HUES6 (cell line): ENCODE results near the gene MINK1.
"Not testable (repeated sequence)": the region's sequence is repeated elsewhere in the genome, so short reads cannot be mapped to it uniquely, and the experiment has no call there.

Experiments used
- H3K27ac ChIP-seq: 2 replicates; pipeline ENCODE4 v1.7.0; 2013; ENCODE audit warnings: low read depth, mild to moderate bottlenecking, low read length, inconsistent platforms
- H3K27me3 ChIP-seq: 2 replicates; pipeline ENCODE4 v1.6.1; 2013; ENCODE audit warnings: low read length; ENCODE audit not compliant: control insufficient read depth, insufficient read depth
- H3K36me3 ChIP-seq: 2 replicates; pipeline ENCODE4 v1.6.1; 2013; ENCODE audit warnings: low read length; ENCODE audit not compliant: control insufficient read depth, insufficient read depth
- H3K4me1 ChIP-seq: 2 replicates; pipeline ENCODE4 v1.6.1; 2013; ENCODE audit warnings: low read length; ENCODE audit not compliant: control insufficient read depth, insufficient read depth
- H3K4me3 ChIP-seq: 2 replicates; pipeline ENCODE4 v1.5.1; 2013; ENCODE audit warnings: low read depth, low read length
- H3K9ac ChIP-seq: one replicate; pipeline ENCODE4 v1.6.1; 2013; ENCODE audit warnings: mild to moderate bottlenecking, low read length
- H3K9me3 ChIP-seq: 2 replicates; pipeline ENCODE4 v1.6.1; 2013; ENCODE audit warnings: low read depth, low read length; ENCODE audit not compliant: control insufficient read depth, insufficient read depth

Gene MINK1

GRCh38 chr17:4901648-4902344 lies 68.7 kb downstream of the MINK1 start:
- no peak overlapping the region for H3K27ac ChIP-seq

GRCh38 chr17:4902540-4902939 lies 69.4 kb downstream of the MINK1 start:
- Histone ChIP-seq H3K27ac (no peak overlapping the region), H3K4me3 (no peak overlapping the region), H3K27me3 (peaks cover 3% of the 10 kb centered on the region; the same call in 1 of the 2 replicates), H3K9me3 (no peaks in the 10 kb centered on the region), H3K9ac (no peak overlapping the region), H3K36me3 (no peaks in the 10 kb centered on the region), H3K4me1 (peaks cover 21% of the 10 kb centered on the region)

More at GRCh38 chr17:4901648-4902344, 68.7 kb downstream of the MINK1 start:
- no peak overlapping the region for H3K4me3 ChIP-seq
- H3K27me3 ChIP-seq = peaks cover 3% of the 10 kb centered on the region; the same call in 1 of the 2 replicates
- H3K9me3 ChIP-seq = no peaks in the 10 kb centered on the region
- no peak overlapping the region for H3K9ac ChIP-seq
- no peaks in the 10 kb centered on the region; the same call in 1 of the 2 replicates for H3K36me3 ChIP-seq
- peaks cover 21% of the 10 kb centered on the region for H3K4me1 ChIP-seq

GRCh38 chr17:4903051-4903818 lies 70.1 kb downstream of the MINK1 start, which contains the start of gene CHRNE:
Gene CHRNE (minus strand): TSS chr17:4903098. CDS start chr17:4903063, 35 bp downstream.
- Histone ChIP-seq H3K27me3 (peaks cover 3% of the 10 kb centered on the region; the same call in 1 of the 2 replicates), H3K36me3 (no peaks in the 10 kb centered on the region), H3K4me3 (no peak within 1 kb of the TSS), H3K27ac (no peak within 1 kb of the TSS), H3K4me1 (peaks cover 24% of the 10 kb centered on the region), H3K9ac (no peak within 1 kb of the TSS), H3K9me3 (no peaks in the 10 kb centered on the region)

- H3K27ac ChIP-seq, H3K9me3 ChIP-seq, H3K27me3 ChIP-seq, H3K4me3 ChIP-seq, H3K9ac ChIP-seq, H3K36me3 ChIP-seq: not testable (repeated sequence)
- peaks cover 31% of the 10 kb centered on the region for H3K4me1 ChIP-seq
These were observed 73.5 kb downstream of the MINK1 start for GRCh38 chr17:4906642-4907041.

- peaks cover 20% of the 10 kb centered on the region for H3K4me1 ChIP-seq
- peak overlapping the region; percentile 27 for H3K9ac ChIP-seq
- no peaks in the 10 kb centered on the region for H3K27me3 ChIP-seq
- peak overlapping the region; percentile 6; the same call in 1 of the 2 replicates for H3K4me3 ChIP-seq
- no peaks in the 10 kb centered on the region for H3K9me3 ChIP-seq
- H3K27ac ChIP-seq = no peak overlapping the region; the same call in 1 of the 2 replicates
- no peaks in the 10 kb centered on the region for H3K36me3 ChIP-seq
These were observed 75.2 kb downstream of the MINK1 start for GRCh38 chr17:4908301-4908700.

GRCh38 chr17:4908711-4909496 lies 75.8 kb downstream of the MINK1 start:
- Histone ChIP-seq H3K27me3 (no peaks in the 10 kb centered on the region), H3K36me3 (no peaks in the 10 kb centered on the region), H3K4me1 (peaks cover 18% of the 10 kb centered on the region), H3K27ac (no peak overlapping the region; the same call in 1 of the 2 replicates), H3K9ac (peak overlapping the region; percentile 27), H3K9me3 (no peaks in the 10 kb centered on the region), H3K4me3 (peak overlapping the region; percentile 6; the same call in 1 of the 2 replicates)

GRCh38 chr17:4913994-4914393 lies 80.9 kb downstream of the MINK1 start:
- Histone ChIP-seq H3K27ac (no peak overlapping the region), H3K9ac (no peak overlapping the region)

GRCh38 chr17:4914551-4914950 lies 81.4 kb downstream of the MINK1 start:
- not testable (repeated sequence) for H3K27me3 ChIP-seq, H3K9ac ChIP-seq, H3K9me3 ChIP-seq, H3K27ac ChIP-seq, H3K4me3 ChIP-seq, H3K36me3 ChIP-seq
- peaks cover 10% of the 10 kb centered on the region for H3K4me1 ChIP-seq

More at GRCh38 chr17:4913994-4914393, 80.9 kb downstream of the MINK1 start:
- Histone ChIP-seq H3K4me3 (no peak overlapping the region), H3K27me3 (no peaks in the 10 kb centered on the region), H3K4me1 (peaks cover 8% of the 10 kb centered on the region), H3K36me3 (no peaks in the 10 kb centered on the region), H3K9me3 (no peaks in the 10 kb centered on the region)

GRCh38 chr17:4919511-4920047 lies 86.4 kb downstream of the MINK1 start:
- Histone ChIP-seq H3K4me3 (no peak overlapping the region), H3K9me3 (no peaks in the 10 kb centered on the region), H3K27me3 (no peaks in the 10 kb centered on the region)

GRCh38 chr17:4920351-4921048 lies 87.4 kb downstream of the MINK1 start:
- H3K9ac ChIP-seq = no peak overlapping the region
- no peaks in the 10 kb centered on the region for H3K36me3 ChIP-seq
- no peaks in the 10 kb centered on the region for H3K9me3 ChIP-seq
- no peak overlapping the region for H3K27ac ChIP-seq
- H3K27me3 ChIP-seq = no peaks in the 10 kb centered on the region
- peaks cover 9% of the 10 kb centered on the region; the same call in 1 of the 2 replicates for H3K4me1 ChIP-seq
- H3K4me3 ChIP-seq = no peak overlapping the region

More at GRCh38 chr17:4919511-4920047, 86.4 kb downstream of the MINK1 start:
- no peak overlapping the region for H3K27ac ChIP-seq
- H3K36me3 ChIP-seq = no peaks in the 10 kb centered on the region
- peaks cover 9% of the 10 kb centered on the region; the same call in 1 of the 2 replicates for H3K4me1 ChIP-seq
- no peak overlapping the region for H3K9ac ChIP-seq
